K562 (cell line): ENCODE data around the gene DPF1. TPM values are rescaled to one million over a fixed set of nuclear protein-coding genes. Genes with fewer than 3 reads are reported as not detected.

Experiments
- ATAC-seq: fragments of 200-7000 bp; cut with Tn5 transposase; 3 replicates; pipeline ENCODE4 v1.9.1; 2020; ENCODE audit warnings: moderate library complexity
- BruUV-seq: library from RNA; stranded (reverse); fragments of 400-500 nt; replicated peaks from 2 replicates; lab custom pipeline; 2021; lab: Mats Ljungman, UMichigan
- CTCF ChIA-PET: fragments of 300-600 bp; formaldehyde crosslinking; extraction: SDS; loops from one replicate; lab custom pipeline; 2021; ENCODE audit warnings: low intra/inter-chr PET ratio; lab: Yijun Ruan, JAX
- POLR2A ChIA-PET: fragments of 300-600, 350-650 bp; sonication (Branson Sonifier 250); formaldehyde crosslinking; extraction: SDS; loops from one replicate; lab custom pipeline; 2021; ENCODE audit warnings: antibody characterized with exemption, inconsistent platforms; lab: Yijun Ruan, JAX
- DNase-seq, 4 experiments: peaks; one replicate each; pipeline versions ENCODE4 v3.0.0 to v3.0.0-alpha.2; 2011 to 2018; ENCODE audit warnings: low spot score in 3 of 4, mixed read lengths in 3 of 4; ENCODE audit errors: extremely low read depth in 1 of 4
- FAIRE-seq: peaks from 2 replicates; lab custom pipeline; 2011; peaks lifted over from hg19 to GRCh38; lab: Jason Lieb, UNC
- H2AFZ ChIP-seq: 2 replicates; pipeline ENCODE4 v1.6.0; 2011; ENCODE audit warnings: low read depth, low read length, control low read depth, inconsistent platforms
- H3K27ac ChIP-seq: fragments of 200-600 bp; 3 replicates; pipeline ENCODE4 v1.8.0; 2011; ENCODE audit warnings: low read depth, mild to moderate bottlenecking, control low read depth, inconsistent platforms, low read length, moderate library complexity, mixed read lengths; ENCODE audit errors: extremely low read depth
- H3K27me3 ChIP-seq, 2 experiments: fragments of 300-600 bp in 1 of 2; 2 replicates in 1 of 2; 3 replicates in 1 of 2; pipeline versions ENCODE4 v1.6.0 to v1.8.0; 2011; ENCODE audit warnings: inconsistent platforms in 2 of 2, low read length in 2 of 2, mild to moderate bottlenecking in 1 of 2, mixed read lengths in 1 of 2, moderate library complexity in 1 of 2; ENCODE audit not compliant: control insufficient read depth in 2 of 2, insufficient read depth in 2 of 2
- H3K36me3 ChIP-seq: fragments of 300-600 bp; 3 replicates; pipeline ENCODE4 v1.8.0; 2011; ENCODE audit warnings: mild to moderate bottlenecking, low read length, inconsistent platforms; ENCODE audit not compliant: control insufficient read depth, insufficient read depth
- H3K4me1 ChIP-seq, 2 experiments: fragments of 200-600 bp in 1 of 2; replicated peaks in 1 of 2; 2 replicates in 1 of 2; 3 replicates in 1 of 2; pipeline versions ENCODE4 v1.5.1 to v1.8.0; 2011; ENCODE audit warnings: inconsistent platforms in 2 of 2, low read length in 2 of 2, mild to moderate bottlenecking in 1 of 2, mixed read lengths in 1 of 2, moderate library complexity in 1 of 2; ENCODE audit not compliant: control insufficient read depth in 2 of 2, insufficient read depth in 2 of 2
- H3K4me2 ChIP-seq: 2 replicates; pipeline ENCODE4 v1.6.1; 2011; ENCODE audit warnings: low read length, control low read depth, inconsistent platforms, mixed read lengths; ENCODE audit not compliant: insufficient read depth
- H3K4me3 ChIP-seq: fragments of 200-600 bp; sonication (generic), shearing (Covaris generic); 2 replicates; pipeline ENCODE4 v1.5.1; 2016; ENCODE audit warnings: control low read depth, inconsistent platforms
- H3K79me2 ChIP-seq: fragments of 200-600 bp; 3 replicates; pipeline ENCODE4 v1.8.0; 2011; ENCODE audit warnings: low read length, inconsistent platforms; ENCODE audit not compliant: control insufficient read depth, insufficient read depth
- H3K9ac ChIP-seq, 2 experiments: 2 replicates each; pipeline versions ENCODE4 v1.6.0 to v1.6.1; 2011; ENCODE audit warnings: low read depth in 2 of 2, low read length in 2 of 2, control low read depth in 1 of 2, inconsistent platforms in 1 of 2, mild to moderate bottlenecking in 1 of 2, mixed read lengths in 1 of 2; ENCODE audit not compliant: insufficient read depth in 1 of 2
- H3K9me1 ChIP-seq: one replicate; pipeline ENCODE4 v1.6.0; 2011; ENCODE audit warnings: inconsistent platforms, mild to moderate bottlenecking, low read length, moderate library complexity; ENCODE audit not compliant: control insufficient read depth, insufficient read depth
- H3K9me3 ChIP-seq: replicated peaks from 2 replicates; pipeline ENCODE4 v1.5.1; 2011; ENCODE audit warnings: low read depth, low read length, inconsistent platforms; ENCODE audit not compliant: control insufficient read depth, insufficient read depth
- H4K20me1 ChIP-seq: replicated peaks from 2 replicates; pipeline ENCODE4 v1.6.1; 2011; ENCODE audit warnings: low read length, inconsistent platforms, mixed read lengths; ENCODE audit not compliant: control insufficient read depth, insufficient read depth
- C11orf30 ChIP-seq: fragments of 450-650 bp; IDR thresholded peaks from 2 replicates; pipeline ENCODE4 v1.6.1; 2016; ENCODE audit warnings: low read depth, mild to moderate bottlenecking
- CHCHD3 ChIP-seq: fragments of 250-450 bp; sonication (Bioruptor Pico); IDR thresholded peaks from 2 replicates; pipeline ENCODE4 v2.1.2; 2022; ENCODE audit warnings: mild to moderate bottlenecking
- ERF ChIP-seq: fragments of 450-650 bp; formaldehyde crosslinking; IDR thresholded peaks from 2 replicates; pipeline ENCODE4 v1.4.0; 2020; ENCODE audit warnings: mild to moderate bottlenecking, mixed read lengths
- HSF4 ChIP-seq: fragments of 250-450 bp; sonication (Bioruptor Pico); IDR thresholded peaks from 2 replicates; pipeline ENCODE4 v2.1.2; 2022; ENCODE audit warnings: mild to moderate bottlenecking, moderate library complexity, borderline replicate concordance
- MEF2D ChIP-seq: conservative IDR thresholded peaks from 2 replicates; pipeline ENCODE4 v1.6.1; 2016; ENCODE audit warnings: low read depth, missing genetic modification characterization, missing compliant biosample characterization
- PTTG1 ChIP-seq: fragments of 450-650 bp; IDR thresholded peaks from 2 replicates; pipeline ENCODE4 v1.6.1; 2016; ENCODE audit warnings: low read depth, mild to moderate bottlenecking, missing genetic modification characterization, missing compliant biosample characterization
- PYGO2 ChIP-seq: fragments of 450-650 bp; IDR thresholded peaks from 2 replicates; pipeline ENCODE4 v1.6.1; 2016; ENCODE audit warnings: mild to moderate bottlenecking, missing genetic modification characterization, moderate library complexity, missing compliant biosample characterization
- RBM17 ChIP-seq: fragments of 200-400 bp; formaldehyde crosslinking; IDR thresholded peaks from 2 replicates; pipeline ENCODE4 v1.6.1; 2017; ENCODE audit warnings: low read depth, mild to moderate bottlenecking, low read length, borderline replicate concordance
- SP1 ChIP-seq: sonication (generic); formaldehyde crosslinking; IDR thresholded peaks from 2 replicates; pipeline ENCODE4 v1.8.1; 2022; ENCODE audit warnings: mild to moderate bottlenecking, missing genetic modification reagents
- TARDBP ChIP-seq: fragments of 450-650 bp; IDR thresholded peaks from 2 replicates; pipeline ENCODE4 v1.6.1; 2016
- TGIF2 ChIP-seq: sonication (generic); formaldehyde crosslinking; IDR thresholded peaks from 2 replicates; pipeline ENCODE4 v1.8.1; 2022; ENCODE audit warnings: mild to moderate bottlenecking, missing genetic modification reagents, moderate library complexity
- TRIM28 ChIP-seq: fragments of 450-650 bp; IDR thresholded peaks from 2 replicates; pipeline ENCODE4 v1.6.1; 2017
- ZNF224 ChIP-seq: sonication (generic); formaldehyde crosslinking; IDR thresholded peaks from 2 replicates; pipeline ENCODE4 v1.8.0; 2022; ENCODE audit warnings: mild to moderate bottlenecking, missing genetic modification reagents
- ZNF583 ChIP-seq: fragments of 250-450 bp; sonication (Bioruptor Pico); IDR thresholded peaks from 2 replicates; pipeline ENCODE4 v1.4.0; 2020
- ZNF586 ChIP-seq: fragments of 450-650 bp; formaldehyde crosslinking; conservative IDR thresholded peaks from 2 replicates; pipeline ENCODE4 v1.4.0; 2020; ENCODE audit warnings: mild to moderate bottlenecking, moderate library complexity
- ZNF668 ChIP-seq: fragments of 250-450 bp; sonication (Bioruptor Pico); IDR thresholded peaks from 2 replicates; pipeline ENCODE4 v1.8.0; 2022; ENCODE audit warnings: mild to moderate bottlenecking, inconsistent platforms
- WGBS: fragments of 100-300 bp; shearing (Covaris generic); methylation state at CpG from one replicate; pipeline ENCODE4 v1.1.6; 2016; ENCODE audit warnings: low coverage, mixed read lengths; ENCODE audit not compliant: insufficient coverage; ENCODE audit errors: missing lambda C conversion rate; 5-methylcytosine and 5-hydroxymethylcytosine counted together
- in situ Hi-C: fragments of 300-500 bp; cut with MboI; formaldehyde crosslinking; loops from 4 replicates; pipeline ENCODE4 v1.15.0; 2018; ENCODE audit warnings: inconsistent platforms, mixed read lengths
- intact Hi-C: fragments of 100-400 bp; cut with micrococcal nuclease; formaldehyde crosslinking; loops from 2 replicates; pipeline ENCODE4 v1.14.2; 2022
- polyA plus RNA-seq, 8 experiments: library from polyadenylated mRNA; depleted of rRNA in 4 of 8; stranded (reverse) in 5 of 8; unstranded in 3 of 8; fragments of >200 nt; fragmentation: Nextera tagmentation in 2 of 8; fragmentation: Illumina TruSeq in 1 of 8; extraction: Ambion mirVana in 2 of 8; extraction: Trizol in 1 of 8; gene quantifications; 2 replicates each; pipeline versions ENCODE4 v1.2.1 to v1.2.3, GENCODE V29; 2011 to 2014; ENCODE audit warnings: inconsistent platforms in 1 of 8, missing spikeins in 1 of 8
- total RNA-seq, 7 experiments: library from RNA; depleted of rRNA in 6 of 7; stranded (reverse); fragments of >200 nt in 6 of 7; fragmentation: Illumina TruSeq in 2 of 7; extraction: Trizol in 2 of 7; gene quantifications; 2 replicates each; pipeline versions ENCODE4 v1.2.1 to v1.2.3, GENCODE V29; 2011 to 2021; ENCODE audit warnings: low replicate concordance in 1 of 7
- TF ChIP-seq, protein P1 (sequence below): IDR thresholded peaks from 3 replicates; pipeline ENCODE4 v1.6.1; 2011; ENCODE audit warnings: borderline replicate concordance, mild to moderate bottlenecking, moderate library complexity; ENCODE audit not compliant: insufficient read length; ENCODE audit errors: extremely low read depth
- TF ChIP-seq, protein P2 (sequence below): fragments of 450-650 bp; IDR thresholded peaks from 2 replicates; pipeline ENCODE4 v1.6.1; 2016

The DPF1 gene
- total and polyA plus RNA-seq, 9 of the 15 experiments (the other 6 are each of a cell fraction or from before 2014, with no cell fraction given): 0.10 to 5.7 (median 3.1) TPM

DNA sequence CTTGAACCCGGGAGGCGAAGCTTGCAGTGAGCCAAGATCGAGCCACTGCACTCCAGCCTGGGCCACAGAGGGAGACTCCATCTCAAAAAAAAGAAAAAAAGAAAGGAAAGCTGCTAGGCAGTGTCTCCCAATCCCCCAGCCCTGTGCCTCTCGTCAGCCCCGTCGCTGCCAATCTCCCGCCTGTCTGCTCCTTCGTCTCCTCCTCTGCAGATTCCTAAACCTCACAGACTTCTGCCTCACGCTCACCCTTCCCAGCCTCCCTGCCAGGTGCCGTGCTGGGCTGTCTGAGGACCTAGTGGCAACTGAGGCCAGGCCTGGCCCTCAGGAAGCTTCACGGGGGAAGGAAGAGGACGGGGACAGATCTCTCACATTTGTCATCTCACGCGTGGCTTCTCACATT, 21.5 kb downstream of the DPF1 start:
- TF ChIP-seq, protein P1, sequence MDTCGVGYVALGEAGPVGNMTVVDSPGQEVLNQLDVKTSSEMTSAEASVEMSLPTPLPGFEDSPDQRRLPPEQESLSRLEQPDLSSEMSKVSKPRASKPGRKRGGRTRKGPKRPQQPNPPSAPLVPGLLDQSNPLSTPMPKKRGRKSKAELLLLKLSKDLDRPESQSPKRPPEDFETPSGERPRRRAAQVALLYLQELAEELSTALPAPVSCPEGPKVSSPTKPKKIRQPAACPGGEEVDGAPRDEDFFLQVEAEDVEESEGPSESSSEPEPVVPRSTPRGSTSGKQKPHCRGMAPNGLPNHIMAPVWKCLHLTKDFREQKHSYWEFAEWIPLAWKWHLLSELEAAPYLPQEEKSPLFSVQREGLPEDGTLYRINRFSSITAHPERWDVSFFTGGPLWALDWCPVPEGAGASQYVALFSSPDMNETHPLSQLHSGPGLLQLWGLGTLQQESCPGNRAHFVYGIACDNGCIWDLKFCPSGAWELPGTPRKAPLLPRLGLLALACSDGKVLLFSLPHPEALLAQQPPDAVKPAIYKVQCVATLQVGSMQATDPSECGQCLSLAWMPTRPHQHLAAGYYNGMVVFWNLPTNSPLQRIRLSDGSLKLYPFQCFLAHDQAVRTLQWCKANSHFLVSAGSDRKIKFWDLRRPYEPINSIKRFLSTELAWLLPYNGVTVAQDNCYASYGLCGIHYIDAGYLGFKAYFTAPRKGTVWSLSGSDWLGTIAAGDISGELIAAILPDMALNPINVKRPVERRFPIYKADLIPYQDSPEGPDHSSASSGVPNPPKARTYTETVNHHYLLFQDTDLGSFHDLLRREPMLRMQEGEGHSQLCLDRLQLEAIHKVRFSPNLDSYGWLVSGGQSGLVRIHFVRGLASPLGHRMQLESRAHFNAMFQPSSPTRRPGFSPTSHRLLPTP: no peak
- TF ChIP-seq ZNF668 (CRISPR knock-in tag) (no peak), TGIF2 (CRISPR knock-in tag) (no peak), ZNF224 (no peak), HSF4 (no peak), PTTG1 (tag) (no peak), PYGO2 (tag) (no peak), ERF (CRISPR knock-in tag) (no peak), CHCHD3 (no peak), TRIM28 (no peak), SP1 (CRISPR knock-in tag) (no peak), TARDBP (no peak), C11orf30 (no peak), ZNF586 (no peak), MEF2D (tag) (no peak), ZNF583 (no peak), RBM17 (no peak)
- TF ChIP-seq, protein P2, sequence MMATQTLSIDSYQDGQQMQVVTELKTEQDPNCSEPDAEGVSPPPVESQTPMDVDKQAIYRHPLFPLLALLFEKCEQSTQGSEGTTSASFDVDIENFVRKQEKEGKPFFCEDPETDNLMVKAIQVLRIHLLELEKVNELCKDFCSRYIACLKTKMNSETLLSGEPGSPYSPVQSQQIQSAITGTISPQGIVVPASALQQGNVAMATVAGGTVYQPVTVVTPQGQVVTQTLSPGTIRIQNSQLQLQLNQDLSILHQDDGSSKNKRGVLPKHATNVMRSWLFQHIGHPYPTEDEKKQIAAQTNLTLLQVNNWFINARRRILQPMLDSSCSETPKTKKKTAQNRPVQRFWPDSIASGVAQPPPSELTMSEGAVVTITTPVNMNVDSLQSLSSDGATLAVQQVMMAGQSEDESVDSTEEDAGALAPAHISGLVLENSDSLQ: no peak
- TF ChIP-seq, all 486 proteins: peak for 0
- Histone ChIP-seq H3K4me2 (no peak overlapping the region), H2AFZ (no peak overlapping the region), H4K20me1 (no peaks in the 10 kb centered on the region), H3K9me1 (no peaks in the 10 kb centered on the region), H3K27ac (no peak overlapping the region), H3K9me3 (no peaks in the 10 kb centered on the region), H3K36me3 (no peaks in the 10 kb centered on the region), H3K9ac (no peak overlapping the region), H3K27me3 (peaks cover 2 to 5% of the 10 kb centered on the region in 2 experiments; a peak in 3 of 5 replicates), H3K79me2 (no peaks in the 10 kb centered on the region), H3K4me1 (peaks cover 9 to 43% of the 10 kb centered on the region in 2 experiments; a peak in 4 of 5 replicates), H3K4me3 (no peak overlapping the region)
- WGBS: 70% methylated on average over 14 of the region's 14 CpGs
- POLR2A ChIA-PET: interaction anchor here (0.6 to 1.0 kb wide), 2 partner anchors 19 to 470 kb away, joined by 3 to 4 read pairs; no protein-coding TSS in a partner anchor
- in situ Hi-C loops (no loop called here), intact Hi-C loops (no loop called here)
- DNase-seq (no peak), FAIRE-seq (no peak), ATAC-seq (no peak)
- BruUV-seq: no TSS peak
- CTCF ChIA-PET: no interaction called here
